Liver (tissue), 9 donors: ENCODE data around the gene PIGQ. TPM values are rescaled to one million over a fixed set of nuclear protein-coding genes. Genes with fewer than 3 reads are reported as not detected.

Experiments used
- DNase-seq: peaks from one replicate; pipeline ENCODE4 v3.0.0-alpha.2; 2017; ENCODE audit warnings: low spot score
- H3K27ac ChIP-seq, 2 donors: one replicate each; pipeline ENCODE4 v1.7.0; 2013; ENCODE audit warnings: inconsistent platforms in 2 of 2, low read length in 2 of 2, control low read depth in 1 of 2, low read depth in 1 of 2, mild to moderate bottlenecking in 1 of 2
- H3K27me3 ChIP-seq, 4 donors: one replicate each; pipeline versions ENCODE4 v1.6.1 to v1.7.0; 2013; ENCODE audit warnings: low read length in 3 of 4, inconsistent platforms in 1 of 4, mild to moderate bottlenecking in 1 of 4, moderate library complexity in 1 of 4; ENCODE audit not compliant: control insufficient read depth in 4 of 4, insufficient read depth in 4 of 4
- H3K36me3 ChIP-seq, 4 donors: one replicate each; pipeline versions ENCODE4 v1.6.1 to v1.7.0; 2013; ENCODE audit warnings: low read length in 3 of 4, mild to moderate bottlenecking in 3 of 4, low read depth in 1 of 4, moderate library complexity in 1 of 4; ENCODE audit not compliant: control insufficient read depth in 4 of 4, insufficient read depth in 3 of 4
- H3K4me1 ChIP-seq, 4 donors: one replicate each; pipeline versions ENCODE4 v1.6.1 to v1.7.0; 2013; ENCODE audit warnings: low read length in 3 of 4, mild to moderate bottlenecking in 3 of 4, moderate library complexity in 1 of 4; ENCODE audit not compliant: control insufficient read depth in 4 of 4, insufficient read depth in 4 of 4
- H3K4me3 ChIP-seq, 3 donors: one replicate each; pipeline versions ENCODE4 v1.6.1 to v1.7.0; 2013; ENCODE audit warnings: low read length in 3 of 3, control low read depth in 1 of 3, low read depth in 1 of 3, mild to moderate bottlenecking in 1 of 3
- H3K9ac ChIP-seq, 2 donors: one replicate each; pipeline ENCODE4 v1.7.0; 2013; ENCODE audit warnings: low read length in 2 of 2, mild to moderate bottlenecking in 2 of 2, moderate library complexity in 2 of 2, control low read depth in 1 of 2, low read depth in 1 of 2
- H3K9me3 ChIP-seq, 4 donors: one replicate each; pipeline versions ENCODE4 v1.6.1 to v1.7.0; 2013; ENCODE audit warnings: low read length in 3 of 4; ENCODE audit not compliant: control insufficient read depth in 4 of 4
- ATF3 ChIP-seq: IDR thresholded peaks from 2 replicates; pipeline ENCODE4 v1.6.1; 2016; ENCODE audit warnings: antibody characterized with exemption
- CTCF ChIP-seq: fragments of 150-350 bp; IDR thresholded peaks from 2 replicates; pipeline ENCODE4 v1.5.1; 2017; ENCODE audit warnings: improper control_type of control experiment, low read depth, low read length; ENCODE audit not compliant: missing input control
- EGR1 ChIP-seq, 2 donors: IDR thresholded peaks; 2 replicates each; pipeline ENCODE4 v1.6.1; 2016 to 2018; ENCODE audit warnings: antibody characterized with exemption in 2 of 2, low read depth in 2 of 2
- FOXA1 ChIP-seq: IDR thresholded peaks from 2 replicates; pipeline ENCODE4 v1.6.1; 2016; ENCODE audit warnings: antibody characterized with exemption
- FOXA2 ChIP-seq: IDR thresholded peaks from 2 replicates; pipeline ENCODE4 v1.6.1; 2016; ENCODE audit warnings: antibody characterized with exemption
- GABPA ChIP-seq, 2 donors: IDR thresholded peaks in 1 of 2; conservative IDR thresholded peaks in 1 of 2; 2 replicates each; pipeline ENCODE4 v1.6.1; 2016; ENCODE audit warnings: antibody characterized with exemption in 2 of 2, mild to moderate bottlenecking in 1 of 2, moderate library complexity in 1 of 2
- HNF4A ChIP-seq, 2 donors: conservative IDR thresholded peaks; 2 replicates each; pipeline ENCODE4 v1.6.1; 2016; ENCODE audit warnings: antibody characterized with exemption in 2 of 2, mild to moderate bottlenecking in 2 of 2
- HNF4G ChIP-seq: IDR thresholded peaks from 2 replicates; pipeline ENCODE4 v1.6.1; 2016; ENCODE audit warnings: antibody characterized with exemption
- JUND ChIP-seq, 2 donors: IDR thresholded peaks; 2 replicates each; pipeline ENCODE4 v1.6.1; 2016; ENCODE audit warnings: antibody characterized with exemption in 2 of 2
- MAX ChIP-seq: IDR thresholded peaks from 2 replicates; pipeline ENCODE4 v1.6.1; 2016; ENCODE audit warnings: antibody characterized with exemption
- NR2F2 ChIP-seq: IDR thresholded peaks from 2 replicates; pipeline ENCODE4 v1.6.1; 2016; ENCODE audit warnings: antibody characterized with exemption
- RAD21 ChIP-seq, 2 donors: IDR thresholded peaks; 2 replicates each; pipeline ENCODE4 v1.6.1; 2016; ENCODE audit warnings: antibody characterized with exemption in 2 of 2, mild to moderate bottlenecking in 2 of 2
- REST ChIP-seq: IDR thresholded peaks from 2 replicates; pipeline ENCODE4 v1.6.1; 2016; ENCODE audit warnings: antibody characterized with exemption, mild to moderate bottlenecking
- RXRA ChIP-seq, 2 donors: IDR thresholded peaks; 2 replicates each; pipeline ENCODE4 v1.6.1; 2017 to 2018; ENCODE audit warnings: antibody characterized with exemption in 2 of 2, mild to moderate bottlenecking in 1 of 2
- SP1 ChIP-seq: IDR thresholded peaks from 2 replicates; pipeline ENCODE4 v1.6.1; 2018; ENCODE audit warnings: antibody characterized with exemption, mild to moderate bottlenecking
- TAF1 ChIP-seq: conservative IDR thresholded peaks from 2 replicates; pipeline ENCODE4 v1.6.1; 2016; ENCODE audit warnings: antibody characterized with exemption, mild to moderate bottlenecking
- YY1 ChIP-seq: IDR thresholded peaks from 2 replicates; pipeline ENCODE4 v1.6.1; 2016; ENCODE audit warnings: antibody characterized with exemption, mild to moderate bottlenecking
- ZBTB33 ChIP-seq: IDR thresholded peaks from 2 replicates; pipeline ENCODE4 v1.6.1; 2016; ENCODE audit warnings: antibody characterized with exemption
- WGBS: extraction: QIAGEN DNeasy Blood & Tissue Kit; methylation state at CpG from one replicate; pipeline ENCODE4 v1.1.7; 2013; 5-methylcytosine and 5-hydroxymethylcytosine counted together
- polyA plus RNA-seq, 2 donors: library from polyadenylated mRNA; stranded (reverse) in 1 of 2; unstranded in 1 of 2; fragments of 200-250 nt in 1 of 2; fragments of >200 nt in 1 of 2; fragmentation: Nextera tagmentation in 1 of 2; extraction: Ambion mirVana in 1 of 2; gene quantifications; one replicate each; pipeline versions ENCODE4 v1.2.1 to v1.2.3, GENCODE V29; 2013 to 2015
- total RNA-seq, 2 donors: library from RNA; depleted of rRNA; stranded (reverse); fragments of >200 nt; gene quantifications; one replicate each; pipeline ENCODE4 v1.2.3, GENCODE V29; 2014
- donor health status: healthy.
- donor health status: healthy.
- donor health status: healthy.
- donor health status: healthy.
- donor health status: healthy.

The PIGQ gene
- total and polyA plus RNA-seq, 4 donors: 16.8 to 144 (median 20.6) TPM

GRCh38 chr16:536746-537145 lies 33.0 kb upstream of the PIGQ start:
- Histone ChIP-seq H3K4me1 (peaks cover 25 to 34% (median 30%) of the 10 kb centered on the region in 4 donors), H3K36me3 (peaks cover 3 to 21% (median 7%) of the 10 kb centered on the region in 4 donors), H3K27me3 (no peaks in the 10 kb centered on the region), H3K9ac (no peak overlapping the region), H3K4me3 (no peak overlapping the region), H3K9me3 (no peaks in the 10 kb centered on the region), H3K27ac (no peak overlapping the region)
- 95% methylated on average over 17 of the region's 17 CpGs for whole genome bisulfite sequencing
- TF ChIP-seq FOXA1 (no peak), HNF4G (no peak), MAX (no peak), YY1 (no peak), NR2F2 (no peak), RXRA (IDR thresholded peaks at IDR 0.05) (no peak)
- DNase-seq: no peak

GRCh38 chr16:537415-538335 lies 32.1 kb upstream of the PIGQ start:
- H3K27me3 ChIP-seq: no peaks in the 10 kb centered on the region
- H3K4me1 ChIP-seq: peaks cover 28 to 38% (median 33%) of the 10 kb centered on the region in 4 donors
- no peak for DNase-seq
- no peak overlapping the region for H3K9ac ChIP-seq
- no peak overlapping the region for H3K27ac ChIP-seq
- no peak for TF ChIP-seq ZBTB33
- no peak for TF ChIP-seq FOXA2
- no peak for TF ChIP-seq ATF3
- TF ChIP-seq YY1: no peak
- TF ChIP-seq REST: no peak
- no peak for TF ChIP-seq FOXA1
- TF ChIP-seq TAF1: no peak
- no peak for TF ChIP-seq NR2F2
- TF ChIP-seq RAD21 (IDR thresholded peaks at IDR 0.05): no peak
- no peak for TF ChIP-seq GABPA (IDR thresholded peaks at IDR 0.05 in 1 of 2, conservative IDR thresholded peaks at IDR 0.05 in 1 of 2)
- no peak for TF ChIP-seq CTCF
- no peak for TF ChIP-seq JUND (IDR thresholded peaks at IDR 0.05)
- no peak for TF ChIP-seq MAX
- no peak for TF ChIP-seq EGR1 (IDR thresholded peaks at IDR 0.05; ENCODE audit: low read depth in 2 of 2)
- no peak for TF ChIP-seq HNF4A (conservative IDR thresholded peaks at IDR 0.05)
- TF ChIP-seq SP1: no peak
- peaks cover 3 to 21% (median 7%) of the 10 kb centered on the region in 4 donors for H3K36me3 ChIP-seq
- no peak overlapping the region for H3K4me3 ChIP-seq
- 97% methylated on average over 60 of the region's 60 CpGs for WGBS
- H3K9me3 ChIP-seq: no peaks in the 10 kb centered on the region
